D721Med (cell line): ENCODE data around the gene PTPN11.

Experiments used
- DNase-seq: peaks from one replicate; pipeline ENCODE4 v3.0.0; 2011; ENCODE audit warnings: low spot score; ENCODE audit not compliant: insufficient read length
- FAIRE-seq: peaks from 2 replicates; lab custom pipeline; 2011; peaks lifted over from hg19 to GRCh38; lab: Jason Lieb, UNC
- TF ChIP-seq, protein P1 (sequence below): IDR thresholded peaks from 2 replicates; pipeline ENCODE4 v1.5.1; 2012; ENCODE audit warnings: mild to moderate bottlenecking, control low read depth; ENCODE audit not compliant: insufficient read depth; ENCODE audit errors: missing control alignments

The PTPN11 gene

DNA sequence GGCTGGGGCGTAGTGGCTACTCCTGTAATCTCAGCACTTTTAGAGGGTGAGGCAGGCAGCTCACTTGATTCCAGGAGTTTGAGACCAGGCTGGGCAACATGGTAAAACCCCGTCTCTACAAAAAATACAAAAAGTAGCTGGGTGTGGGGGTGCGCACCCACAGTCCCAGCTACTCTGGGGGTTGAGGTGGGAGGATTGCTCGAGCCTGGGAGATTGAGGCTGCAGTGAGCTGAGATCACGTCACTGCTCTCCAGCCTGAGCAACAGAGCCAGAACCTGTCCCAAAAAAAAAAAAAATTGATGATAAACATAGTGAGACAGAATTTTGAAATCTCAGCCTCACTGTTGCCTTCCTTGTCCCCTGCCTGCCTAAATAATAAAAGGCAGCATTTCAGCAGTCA lies 40.0 kb downstream of the PTPN11 start:
- no peak for FAIRE-seq
- DNase-seq: no peak
- TF ChIP-seq, protein P1, sequence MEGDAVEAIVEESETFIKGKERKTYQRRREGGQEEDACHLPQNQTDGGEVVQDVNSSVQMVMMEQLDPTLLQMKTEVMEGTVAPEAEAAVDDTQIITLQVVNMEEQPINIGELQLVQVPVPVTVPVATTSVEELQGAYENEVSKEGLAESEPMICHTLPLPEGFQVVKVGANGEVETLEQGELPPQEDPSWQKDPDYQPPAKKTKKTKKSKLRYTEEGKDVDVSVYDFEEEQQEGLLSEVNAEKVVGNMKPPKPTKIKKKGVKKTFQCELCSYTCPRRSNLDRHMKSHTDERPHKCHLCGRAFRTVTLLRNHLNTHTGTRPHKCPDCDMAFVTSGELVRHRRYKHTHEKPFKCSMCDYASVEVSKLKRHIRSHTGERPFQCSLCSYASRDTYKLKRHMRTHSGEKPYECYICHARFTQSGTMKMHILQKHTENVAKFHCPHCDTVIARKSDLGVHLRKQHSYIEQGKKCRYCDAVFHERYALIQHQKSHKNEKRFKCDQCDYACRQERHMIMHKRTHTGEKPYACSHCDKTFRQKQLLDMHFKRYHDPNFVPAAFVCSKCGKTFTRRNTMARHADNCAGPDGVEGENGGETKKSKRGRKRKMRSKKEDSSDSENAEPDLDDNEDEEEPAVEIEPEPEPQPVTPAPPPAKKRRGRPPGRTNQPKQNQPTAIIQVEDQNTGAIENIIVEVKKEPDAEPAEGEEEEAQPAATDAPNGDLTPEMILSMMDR: no peak

DNA sequence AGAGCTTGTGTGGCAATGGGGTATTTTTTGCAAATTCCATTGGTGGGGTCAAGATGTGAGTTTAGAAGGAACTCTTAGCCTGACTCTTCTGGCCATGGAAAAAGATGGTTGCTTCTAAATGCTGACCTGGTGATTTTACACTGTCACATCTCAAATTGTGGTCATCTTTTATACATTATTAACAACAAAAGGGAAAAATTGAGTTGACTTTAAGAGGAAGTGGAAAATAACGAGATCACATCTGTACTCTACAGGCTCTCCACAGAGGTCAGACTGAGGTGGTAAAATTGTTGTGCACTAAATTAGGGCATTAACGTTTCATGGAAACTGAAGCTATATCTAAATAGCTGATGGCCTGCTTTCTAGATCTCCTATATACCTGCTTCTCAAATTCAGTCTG lies 44.7 kb downstream of the PTPN11 start:
- no peak for DNase-seq
- FAIRE-seq: no peak
- TF ChIP-seq, protein P1: no peak

- FAIRE-seq: no peak
- TF ChIP-seq, protein P1: no peak
- DNase-seq: no peak
Measured at GRCh38 chr12:112464605-112465004, 45.9 kb downstream of the PTPN11 start.

GRCh38 chr12:112466011-112466422 lies 47.3 kb downstream of the PTPN11 start:
- FAIRE-seq (no peak), DNase-seq (no peak)
- TF ChIP-seq, protein P1: no peak

GRCh38 chr12:112466835-112467234 lies 48.1 kb downstream of the PTPN11 start:
- FAIRE-seq: no peak
- TF ChIP-seq, protein P1: no peak

GRCh38 chr12:112468046-112468445 lies 49.3 kb downstream of the PTPN11 start:
- DNase-seq: no peak

More at GRCh38 chr12:112466835-112467234, 48.1 kb downstream of the PTPN11 start:
- no peak for DNase-seq

DNA sequence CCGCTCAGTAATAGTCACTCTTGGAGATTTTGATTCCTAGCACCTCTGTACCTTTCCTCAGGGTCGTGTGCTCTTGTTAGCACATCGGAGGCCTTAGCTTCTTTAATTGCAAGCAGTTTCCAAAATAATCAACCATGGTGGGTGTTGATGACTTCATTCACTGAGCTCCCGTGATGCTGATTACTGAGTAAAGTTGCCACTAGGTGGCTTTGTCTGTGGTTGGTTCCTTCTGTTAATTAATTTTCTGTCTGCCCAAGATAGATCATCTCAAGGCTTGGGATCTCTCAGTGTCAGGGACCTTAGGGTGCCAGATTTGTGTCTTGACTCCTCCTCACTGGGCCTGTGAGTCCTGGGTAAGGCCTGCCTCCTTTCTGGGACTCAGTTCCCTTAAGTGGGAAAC lies 54.3 kb downstream of the PTPN11 start:
- TF ChIP-seq, protein P1: no peak
- DNase-seq: no peak
- FAIRE-seq: no peak

More at GRCh38 chr12:112468046-112468445, 49.3 kb downstream of the PTPN11 start:
- no peak for FAIRE-seq
- TF ChIP-seq, protein P1: no peak
